Activated T-helper 17 cell treated with anti-CD3 and anti-CD28 coated beads, Interleukin-2, amount 50 U/mL, for 72 hours (primary cell): ENCODE measurements around the gene ETV4. TPM values are rescaled to one million over a fixed set of nuclear protein-coding genes. Genes with fewer than 3 reads are reported as not detected.

Experiments
- ATAC-seq: fragments of 150-1000 bp; cut with Tn5 transposase; replicated peaks from 2 replicates; pipeline ENCODE4 v1.10.0; 2021; ENCODE audit warnings: mild to moderate bottlenecking, moderate library complexity
- H3K27ac Mint-ChIP-seq: one replicate; pipeline ENCODE4 v1.8.0; 2022; ENCODE audit warnings: mixed read lengths
- H3K27me3 Mint-ChIP-seq: one replicate; pipeline ENCODE4 v1.8.0; 2022; ENCODE audit warnings: mixed read lengths
- H3K36me3 Mint-ChIP-seq: one replicate; pipeline ENCODE4 v1.8.0; 2022; ENCODE audit warnings: low read depth, mild to moderate bottlenecking, mixed read lengths
- H3K4me1 Mint-ChIP-seq: one replicate; pipeline ENCODE4 v1.8.0; 2022; ENCODE audit warnings: mixed read lengths
- H3K4me3 Mint-ChIP-seq: one replicate; pipeline ENCODE4 v1.8.0; 2022; ENCODE audit warnings: mild to moderate bottlenecking, mixed read lengths
- H3K9me3 Mint-ChIP-seq: one replicate; pipeline ENCODE4 v1.8.0; 2022; ENCODE audit warnings: mixed read lengths
- total RNA-seq, 2 donors: library from RNA; stranded (reverse); gene quantifications; one replicate each; pipeline ENCODE4 v1.2.3, GENCODE V29; 2022

Gene ETV4
- total RNA-seq, 2 donors from 2014 or later = 0.56 to 0.61 TPM

DNA sequence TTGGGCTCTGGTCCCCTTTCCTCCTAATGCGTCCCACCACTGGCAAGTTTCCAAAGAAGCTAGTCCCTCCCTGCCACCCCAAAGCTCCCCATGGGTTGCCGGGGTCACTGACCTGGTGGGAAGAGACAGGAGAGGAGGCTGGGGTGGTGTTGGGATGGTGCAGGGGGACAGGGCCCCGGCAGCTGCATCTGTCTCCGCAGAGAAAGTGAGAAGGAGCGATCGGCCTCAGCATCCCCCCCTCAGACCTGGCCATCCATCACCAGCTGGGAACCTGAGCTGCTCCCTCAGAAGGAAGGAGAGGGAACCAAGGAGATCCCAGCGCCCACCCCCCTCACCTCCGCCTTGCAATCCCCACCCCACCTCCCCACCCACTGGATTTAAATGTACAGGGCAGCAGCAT is 3.3 kb downstream of the ETV4 start:
- H3K4me1 Mint-ChIP-seq = peaks cover 12% of the 10 kb centered on the region

GRCh38 chr17:43540821-43541674 is 5.1 kb downstream of the ETV4 start:
- no peak for ATAC-seq
- peaks cover 16% of the 10 kb centered on the region for H3K27me3 Mint-ChIP-seq
- no peak overlapping the region for H3K4me3 Mint-ChIP-seq
- peaks cover 10% of the 10 kb centered on the region for H3K4me1 Mint-ChIP-seq
- no peaks in the 10 kb centered on the region for H3K36me3 Mint-ChIP-seq
- no peak overlapping the region for H3K27ac Mint-ChIP-seq
- no peaks in the 10 kb centered on the region for H3K9me3 Mint-ChIP-seq

More for the DNA sequence above, 3.3 kb downstream of the ETV4 start:
- no peak for ATAC-seq
- no peak overlapping the region for H3K27ac Mint-ChIP-seq
- H3K4me3 Mint-ChIP-seq = no peak overlapping the region
- no peaks in the 10 kb centered on the region for H3K9me3 Mint-ChIP-seq
- H3K27me3 Mint-ChIP-seq = peaks cover 31% of the 10 kb centered on the region
- no peaks in the 10 kb centered on the region for H3K36me3 Mint-ChIP-seq

DNA sequence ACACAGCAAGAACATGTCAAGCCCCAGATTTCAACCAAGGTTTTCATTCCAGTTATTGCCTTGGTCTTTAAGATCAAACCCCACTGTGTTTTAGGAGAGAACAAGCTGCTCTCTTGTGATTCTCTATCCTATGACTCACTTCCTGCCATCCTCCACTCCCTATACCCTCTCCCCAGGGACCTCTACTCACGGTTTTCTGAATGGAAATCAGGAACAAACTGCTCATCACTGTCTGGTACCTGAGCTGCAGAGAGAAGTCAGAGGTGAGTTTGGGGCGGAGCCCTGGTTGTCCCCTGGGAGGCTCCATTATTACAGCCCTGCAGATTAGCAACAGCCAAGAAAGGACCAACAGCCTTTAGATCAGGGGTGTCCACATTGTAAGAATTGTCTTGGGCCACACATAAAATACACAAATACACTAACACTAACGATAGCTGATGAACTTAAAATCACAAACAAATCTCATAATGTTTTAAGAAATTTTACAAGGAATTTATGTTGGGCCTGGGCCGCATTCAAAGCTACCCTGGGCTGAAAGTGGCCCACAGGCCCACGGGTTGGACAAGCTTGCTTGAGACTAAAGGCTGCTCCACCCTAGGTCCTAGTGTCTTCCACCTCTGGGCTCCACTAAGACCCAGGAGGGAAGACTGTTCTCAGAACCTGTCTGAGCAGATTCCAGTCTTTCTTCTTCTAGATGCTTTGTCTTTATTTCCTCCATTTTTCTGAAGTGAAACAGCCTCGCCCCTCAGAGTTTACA is 9.7 kb downstream of the ETV4 start:
- peak; percentile 68 for ATAC-seq
- Mint-ChIP-seq H3K36me3 (no peaks in the 10 kb centered on the region), H3K4me3 (no peak overlapping the region), H3K27me3 (no peaks in the 10 kb centered on the region), H3K4me1 (peaks cover 6% of the 10 kb centered on the region), H3K27ac (peak overlapping the region; percentile 56), H3K9me3 (no peaks in the 10 kb centered on the region)

- Mint-ChIP-seq H3K4me3 (no peak overlapping the region), H3K9me3 (no peaks in the 10 kb centered on the region), H3K27me3 (no peaks in the 10 kb centered on the region), H3K36me3 (no peaks in the 10 kb centered on the region), H3K27ac (no peak overlapping the region), H3K4me1 (peaks cover 6% of the 10 kb centered on the region)
- ATAC-seq = no peak
These were observed 11.2 kb downstream of the ETV4 start for GRCh38 chr17:43534909-43535308.

DNA sequence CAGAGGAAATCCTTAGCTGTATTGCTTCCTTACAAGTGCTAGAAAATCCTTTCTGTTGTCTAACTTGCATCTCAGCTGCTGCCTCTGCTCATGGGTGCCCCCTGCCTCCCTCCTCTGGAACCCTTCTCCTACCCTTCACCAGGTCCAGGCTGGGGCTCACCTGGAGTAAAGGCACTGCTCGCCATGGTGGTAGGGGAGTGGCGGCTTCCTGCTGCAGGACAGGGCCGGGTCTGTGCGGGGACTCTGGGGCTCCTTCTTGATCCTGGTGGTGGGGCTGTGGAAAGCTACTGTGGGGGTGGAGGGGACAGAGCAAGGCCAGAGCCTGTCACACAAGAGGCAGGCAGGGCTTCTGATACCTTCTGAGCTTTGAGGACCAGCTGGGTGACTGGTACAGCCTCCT is 12.4 kb downstream of the ETV4 start:
- no peaks in the 10 kb centered on the region for H3K36me3 Mint-ChIP-seq
- peaks cover 6% of the 10 kb centered on the region for H3K4me1 Mint-ChIP-seq
- no peaks in the 10 kb centered on the region for H3K9me3 Mint-ChIP-seq
- no peak overlapping the region for H3K27ac Mint-ChIP-seq
- no peak overlapping the region for H3K4me3 Mint-ChIP-seq
- no peaks in the 10 kb centered on the region for H3K27me3 Mint-ChIP-seq
- ATAC-seq = no peak

DNA sequence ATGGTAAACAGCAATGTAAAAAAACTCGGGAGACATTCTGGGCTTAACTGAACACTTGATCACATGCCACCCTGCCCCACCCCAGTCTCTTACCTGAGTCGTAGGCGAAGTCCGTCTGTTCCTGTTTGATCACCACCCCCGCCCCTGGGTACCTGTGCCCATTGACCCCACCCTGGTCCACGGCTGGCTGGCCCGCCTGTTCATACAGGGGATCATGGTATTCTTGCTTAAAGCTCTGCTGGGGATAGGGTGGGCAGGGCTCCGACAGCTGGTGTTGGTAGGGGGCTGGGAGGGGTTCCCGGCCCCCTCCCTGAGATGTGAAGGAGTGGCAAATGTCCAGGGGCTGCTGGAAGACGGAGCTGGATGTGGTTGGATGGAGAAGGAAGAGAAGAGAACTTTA is 13.6 kb downstream of the ETV4 start:
- ATAC-seq = no peak
- Mint-ChIP-seq H3K9me3 (no peaks in the 10 kb centered on the region), H3K36me3 (no peaks in the 10 kb centered on the region), H3K27ac (no peak overlapping the region), H3K4me3 (no peak overlapping the region), H3K27me3 (no peaks in the 10 kb centered on the region), H3K4me1 (peaks cover 6% of the 10 kb centered on the region)

DNA sequence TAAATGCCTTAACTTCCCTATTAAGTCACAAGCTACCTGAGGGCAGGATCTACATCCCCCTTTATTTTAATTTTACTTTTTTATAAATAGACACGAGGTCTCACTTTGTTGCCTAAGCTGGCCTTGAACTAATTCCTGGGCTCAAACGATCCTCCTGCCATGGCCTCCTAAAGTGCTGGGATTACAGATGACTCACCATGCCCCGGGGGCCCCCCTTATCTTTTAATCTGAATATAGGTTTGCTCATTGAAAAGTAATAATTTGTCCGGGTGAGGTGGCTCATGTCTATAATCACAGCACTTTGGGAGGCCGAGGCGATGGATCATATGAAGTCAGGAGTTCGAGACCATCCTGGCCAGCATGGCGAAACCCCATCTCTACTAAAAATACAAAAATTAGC is 14.2 kb downstream of the ETV4 start:
- peaks cover 6% of the 10 kb centered on the region for H3K4me1 Mint-ChIP-seq
- H3K27ac Mint-ChIP-seq = peak overlapping the region; percentile 20
- H3K27me3 Mint-ChIP-seq = no peaks in the 10 kb centered on the region
- no peak overlapping the region for H3K4me3 Mint-ChIP-seq
- no peak for ATAC-seq
- H3K9me3 Mint-ChIP-seq = no peaks in the 10 kb centered on the region
- peaks cover 4% of the 10 kb centered on the region for H3K36me3 Mint-ChIP-seq

- H3K36me3 Mint-ChIP-seq = peaks cover 13% of the 10 kb centered on the region
- no peak overlapping the region for H3K4me3 Mint-ChIP-seq
- peaks cover under 1% of the 10 kb centered on the region for H3K4me1 Mint-ChIP-seq
These were observed 15.1 kb downstream of the ETV4 start for GRCh38 chr17:43531082-43531378.

GRCh38 chr17:43530288-43531081 is 15.7 kb downstream of the ETV4 start:
- no peak overlapping the region for H3K4me3 Mint-ChIP-seq
- no peak overlapping the region for H3K27ac Mint-ChIP-seq
- ATAC-seq = no peak
- H3K4me1 Mint-ChIP-seq = no peaks in the 10 kb centered on the region
- peaks cover 13% of the 10 kb centered on the region for H3K36me3 Mint-ChIP-seq
- no peaks in the 10 kb centered on the region for H3K9me3 Mint-ChIP-seq
- H3K27me3 Mint-ChIP-seq = no peaks in the 10 kb centered on the region

More at GRCh38 chr17:43531082-43531378, 15.1 kb downstream of the ETV4 start:
- Mint-ChIP-seq H3K27ac (no peak overlapping the region), H3K27me3 (no peaks in the 10 kb centered on the region), H3K9me3 (no peaks in the 10 kb centered on the region)
- ATAC-seq = no peak

GRCh38 chr17:43529947-43530287 is 16.2 kb downstream of the ETV4 start:
- no peaks in the 10 kb centered on the region for H3K27me3 Mint-ChIP-seq
- peaks cover 18% of the 10 kb centered on the region for H3K36me3 Mint-ChIP-seq

GRCh38 chr17:43528988-43529814 is 16.9 kb downstream of the ETV4 start:
- no peak overlapping the region for H3K27ac Mint-ChIP-seq
- H3K4me3 Mint-ChIP-seq = no peak overlapping the region
- no peaks in the 10 kb centered on the region for H3K9me3 Mint-ChIP-seq
- no peak for ATAC-seq
- H3K4me1 Mint-ChIP-seq = no peaks in the 10 kb centered on the region
- H3K36me3 Mint-ChIP-seq = peaks cover 25% of the 10 kb centered on the region
- no peaks in the 10 kb centered on the region for H3K27me3 Mint-ChIP-seq

More at GRCh38 chr17:43529947-43530287, 16.2 kb downstream of the ETV4 start:
- no peak overlapping the region for H3K27ac Mint-ChIP-seq
- H3K4me3 Mint-ChIP-seq = no peak overlapping the region
- ATAC-seq = no peak
- no peaks in the 10 kb centered on the region for H3K9me3 Mint-ChIP-seq
- H3K4me1 Mint-ChIP-seq = no peaks in the 10 kb centered on the region

- H3K36me3 Mint-ChIP-seq = peaks cover 32% of the 10 kb centered on the region
- no peak for ATAC-seq
- H3K9me3 Mint-ChIP-seq = no peaks in the 10 kb centered on the region
- no peaks in the 10 kb centered on the region for H3K4me1 Mint-ChIP-seq
- H3K27me3 Mint-ChIP-seq = no peaks in the 10 kb centered on the region
- no peak overlapping the region for H3K27ac Mint-ChIP-seq
- H3K4me3 Mint-ChIP-seq = no peak overlapping the region
These were observed 17.7 kb downstream of the ETV4 start for GRCh38 chr17:43528319-43528987.

DNA sequence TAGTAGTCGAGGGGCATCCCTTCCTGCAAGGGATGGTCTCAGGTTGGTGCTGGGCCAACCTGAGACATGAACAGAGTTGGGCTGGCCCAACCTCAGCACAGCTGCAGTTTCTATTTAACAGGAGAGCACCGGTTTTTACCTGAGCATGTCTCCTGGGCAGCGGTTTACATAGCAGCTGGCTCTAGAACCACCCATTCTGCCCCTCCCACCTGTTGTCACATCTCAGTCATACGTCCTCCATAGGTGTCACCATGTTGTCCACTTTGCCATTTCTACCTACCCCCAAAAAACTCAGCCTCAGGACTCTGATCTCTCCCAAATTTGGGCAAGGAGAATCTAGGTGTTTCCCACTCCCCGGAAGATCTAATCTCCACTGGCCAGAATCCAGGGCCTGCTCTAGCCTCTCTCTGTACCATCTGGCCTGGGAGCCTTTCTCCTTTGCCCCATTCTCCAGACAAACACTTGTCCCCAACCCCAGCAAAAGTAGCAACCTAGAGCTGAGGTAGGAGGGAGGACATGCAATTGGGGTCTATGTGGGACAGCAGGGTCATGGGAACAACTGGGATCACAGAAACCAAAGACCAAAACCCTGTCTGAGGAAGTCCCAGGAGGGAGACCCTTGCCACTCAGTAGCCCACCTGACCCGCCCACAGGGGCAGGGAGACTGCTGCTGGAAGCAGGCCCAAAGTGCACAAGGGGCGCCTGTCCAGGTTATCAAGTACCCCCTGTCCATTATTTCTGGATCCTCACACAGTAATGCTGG is 19.1 kb downstream of the ETV4 start:
- peaks cover 46% of the 10 kb centered on the region for H3K36me3 Mint-ChIP-seq
- H3K9me3 Mint-ChIP-seq = no peaks in the 10 kb centered on the region
- no peaks in the 10 kb centered on the region for H3K27me3 Mint-ChIP-seq
- no peaks in the 10 kb centered on the region for H3K4me1 Mint-ChIP-seq
- no peak overlapping the region for H3K27ac Mint-ChIP-seq
- H3K4me3 Mint-ChIP-seq = no peak overlapping the region
- ATAC-seq = no peak
